Endothelial cell (in vitro differentiated cells): ENCODE data around the gene ARHGAP26. TPM values are rescaled to one million over a fixed set of nuclear protein-coding genes. Genes with fewer than 3 reads are reported as not detected.
"Not testable (repeated sequence)": the region's sequence is repeated elsewhere in the genome, so short reads cannot be mapped to it uniquely, and the experiment has no call there.

Source experiments
- DNase-seq: peaks from one replicate; pipeline ENCODE4 v3.0.0; 2021; ENCODE audit warnings: low spot score
- H3K27ac Mint-ChIP-seq: one replicate; pipeline ENCODE4 v1.8.0; 2021; ENCODE audit warnings: mixed read lengths, inconsistent platforms; ENCODE audit not compliant: unreplicated experiment
- H3K27me3 Mint-ChIP-seq: one replicate; pipeline ENCODE4 v1.8.0; 2021; ENCODE audit warnings: mild to moderate bottlenecking, moderate library complexity, mixed read lengths, inconsistent platforms; ENCODE audit not compliant: unreplicated experiment
- H3K36me3 Mint-ChIP-seq: one replicate; pipeline ENCODE4 v1.8.0; 2021; ENCODE audit warnings: mild to moderate bottlenecking, low read depth, mixed read lengths, inconsistent platforms; ENCODE audit not compliant: unreplicated experiment
- H3K4me1 Mint-ChIP-seq: one replicate; pipeline ENCODE4 v1.8.0; 2021; ENCODE audit warnings: mild to moderate bottlenecking, mixed read lengths, inconsistent platforms; ENCODE audit not compliant: unreplicated experiment
- H3K4me3 Mint-ChIP-seq: one replicate; pipeline ENCODE4 v1.8.0; 2021; ENCODE audit warnings: mild to moderate bottlenecking, mixed read lengths, inconsistent platforms; ENCODE audit not compliant: unreplicated experiment
- H3K9me3 Mint-ChIP-seq: one replicate; pipeline ENCODE4 v1.8.0; 2021; ENCODE audit warnings: mixed read lengths, inconsistent platforms; ENCODE audit not compliant: unreplicated experiment
- CTCF ChIP-seq: fragments of 200-600 bp; sonication (generic); IDR thresholded peaks from one replicate; pipeline ENCODE4 v1.5.0; 2021; ENCODE audit warnings: antibody characterized with exemption; ENCODE audit not compliant: unreplicated experiment
- total RNA-seq: library from RNA; stranded (reverse); fragmentation: NEBNext Ultra II Directional; extraction: Animal tissue kit (Norgen Biotek cat#: 25700); gene quantifications from one replicate; pipeline ENCODE4 v1.2.1, GENCODE V29; 2021; ENCODE audit not compliant: unreplicated experiment

ARHGAP26 gene
- total RNA-seq, 1 donor from 2014 or later, result 81.5 TPM

- Mint-ChIP-seq H3K9me3 (no peaks in the 10 kb centered on the region), H3K4me3 (no peak overlapping the region), H3K36me3 (peaks cover 14% of the 10 kb centered on the region), H3K27me3 (no peaks in the 10 kb centered on the region), H3K27ac (no peak overlapping the region), H3K4me1 (peaks cover 16% of the 10 kb centered on the region)
- no peak for DNase-seq
- no peak for TF ChIP-seq CTCF
Observed at GRCh38 chr5:143085319-143085917, 315.2 kb downstream of the ARHGAP26 start.

DNA sequence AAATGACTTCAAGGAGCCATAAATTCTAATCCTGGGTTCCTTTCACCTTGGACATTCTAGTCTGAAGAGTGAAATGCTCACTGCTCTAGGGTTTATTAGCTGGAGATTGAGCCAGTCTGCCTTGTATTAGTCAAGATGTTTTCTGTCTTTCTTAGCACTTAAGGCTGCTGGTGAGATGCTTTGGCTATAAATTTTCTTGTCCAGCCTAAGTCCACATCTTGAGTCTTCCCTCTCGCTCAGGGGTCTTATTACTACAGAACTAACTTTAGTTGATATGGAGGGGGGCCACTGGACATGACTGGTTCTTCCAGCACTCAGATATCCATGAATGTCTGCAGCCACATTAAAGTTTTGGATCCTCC, 316.4 kb downstream of the ARHGAP26 start:
- no peak for DNase-seq
- H3K9me3 Mint-ChIP-seq, result no peaks in the 10 kb centered on the region
- peaks cover 10% of the 10 kb centered on the region for H3K4me1 Mint-ChIP-seq
- no peak overlapping the region for H3K27ac Mint-ChIP-seq
- peaks cover 14% of the 10 kb centered on the region for H3K36me3 Mint-ChIP-seq
- TF ChIP-seq CTCF, result no peak
- no peak overlapping the region for H3K4me3 Mint-ChIP-seq
- H3K27me3 Mint-ChIP-seq, result no peaks in the 10 kb centered on the region

- peaks cover 14% of the 10 kb centered on the region for H3K36me3 Mint-ChIP-seq
- no peak overlapping the region for H3K27ac Mint-ChIP-seq
- no peak for TF ChIP-seq CTCF
- no peak overlapping the region for H3K4me3 Mint-ChIP-seq
- DNase-seq, result no peak
- no peaks in the 10 kb centered on the region for H3K27me3 Mint-ChIP-seq
- no peaks in the 10 kb centered on the region for H3K9me3 Mint-ChIP-seq
- peaks cover 10% of the 10 kb centered on the region for H3K4me1 Mint-ChIP-seq
Observed at GRCh38 chr5:143086908-143087637, 316.9 kb downstream of the ARHGAP26 start.

- Mint-ChIP-seq H3K36me3 (peaks cover 14% of the 10 kb centered on the region), H3K4me1 (peaks cover 14% of the 10 kb centered on the region)
- H3K4me3 Mint-ChIP-seq, H3K27ac Mint-ChIP-seq, DNase-seq, H3K27me3 Mint-ChIP-seq, H3K9me3 Mint-ChIP-seq: not testable (repeated sequence)
Observed at GRCh38 chr5:143088702-143089101, 318.5 kb downstream of the ARHGAP26 start.

- not testable (repeated sequence) for DNase-seq, H3K27me3 Mint-ChIP-seq, H3K9me3 Mint-ChIP-seq, H3K27ac Mint-ChIP-seq, H3K4me3 Mint-ChIP-seq
- H3K36me3 Mint-ChIP-seq, result peaks cover 13% of the 10 kb centered on the region
- peaks cover 24% of the 10 kb centered on the region for H3K4me1 Mint-ChIP-seq
Observed at GRCh38 chr5:143090044-143090443, 319.9 kb downstream of the ARHGAP26 start.

GRCh38 chr5:143092711-143093451, 322.7 kb downstream of the ARHGAP26 start:
- not testable (repeated sequence) for H3K9me3 Mint-ChIP-seq, H3K4me3 Mint-ChIP-seq, H3K27ac Mint-ChIP-seq, DNase-seq, H3K27me3 Mint-ChIP-seq
- Mint-ChIP-seq H3K36me3 (peaks cover 13% of the 10 kb centered on the region), H3K4me1 (peaks cover 24% of the 10 kb centered on the region)
